Stromal cell of bone marrow (primary cell): ENCODE data around the gene TESK1.
A peak's percentile ranks its signal among the peaks of the same experiment; 100 is the strongest.
"Not testable (repeated sequence)": the region's sequence is repeated elsewhere in the genome, so short reads cannot be mapped to it uniquely, and the experiment has no call there.

Experiments
- DNase-seq: peaks from one replicate; pipeline ENCODE4 v3.0.0-alpha.2; 2012; ENCODE audit warnings: low read depth

Gene TESK1

GRCh38 chr9:35579659-35580227 lies 25.3 kb upstream of the TESK1 start:
- DNase-seq: not testable (repeated sequence)

- DNase-seq: not testable (repeated sequence)
These were observed 21.5 kb upstream of the TESK1 start for GRCh38 chr9:35583521-35583920.

- not testable (repeated sequence) for DNase-seq
These were observed 20.4 kb upstream of the TESK1 start for GRCh38 chr9:35584681-35585080.

GRCh38 chr9:35588506-35588905 lies 16.6 kb upstream of the TESK1 start:
- not testable (repeated sequence) for DNase-seq

- no peak for DNase-seq
These were observed 11.5 kb upstream of the TESK1 start for GRCh38 chr9:35593581-35593980.

GRCh38 chr9:35594471-35594870 lies 10.6 kb upstream of the TESK1 start:
- DNase-seq: no peak

- not testable (repeated sequence) for DNase-seq
These were observed 8.2 kb upstream of the TESK1 start for GRCh38 chr9:35596907-35597306.

GRCh38 chr9:35598866-35599590 lies 6.0 kb upstream of the TESK1 start:
- no peak for DNase-seq

GRCh38 chr9:35599763-35600604 lies 5.1 kb upstream of the TESK1 start:
- no peak for DNase-seq

GRCh38 chr9:35603506-35603985 lies 1.5 kb upstream of the TESK1 start:
- DNase-seq: peak; percentile 58

GRCh38 chr9:35603986-35604577 lies 980 bp upstream of the TESK1 start:
- DNase-seq: peak; percentile 99

GRCh38 chr9:35605351-35606137 lies 482 bp downstream of the TESK1 start:
- no peak for DNase-seq

- DNase-seq: no peak
These were observed 1.1 kb downstream of the TESK1 start for GRCh38 chr9:35606138-35606504.

- no peak for DNase-seq
These were observed 1.7 kb downstream of the TESK1 start for GRCh38 chr9:35606726-35607125.

- DNase-seq: no peak
These were observed 3.2 kb downstream of the TESK1 start for GRCh38 chr9:35608221-35608620.

GRCh38 chr9:35609001-35609819 lies 4.1 kb downstream of the TESK1 start:
- no peak for DNase-seq

GRCh38 chr9:35609820-35610163 lies 4.7 kb downstream of the TESK1 start:
- no peak for DNase-seq

GRCh38 chr9:35611230-35611797 lies 6.3 kb downstream of the TESK1 start:
- no peak for DNase-seq

GRCh38 chr9:35612066-35612465 lies 7.0 kb downstream of the TESK1 start:
- not testable (repeated sequence) for DNase-seq

- DNase-seq: no peak
These were observed 7.8 kb downstream of the TESK1 start for GRCh38 chr9:35612843-35613242.
